SU-DHL-6 (cell line): ENCODE data around the gene EVPL.

Source experiments
- CTCF ChIP-seq: fragments of 200-600 bp; sonication (generic); IDR thresholded peaks from one replicate; pipeline ENCODE4 v1.5.1; 2017; ENCODE audit warnings: antibody characterized with exemption, mild to moderate bottlenecking, low read length, moderate library complexity; ENCODE audit not compliant: insufficient read depth, poor library complexity, severe bottlenecking
- EZH2phosphoT487 ChIP-seq: fragments of 200-600 bp; sonication (generic), shearing (Covaris generic); conservative IDR thresholded peaks from 2 replicates; pipeline ENCODE4 v1.6.1; 2018; ENCODE audit warnings: mild to moderate bottlenecking, antibody characterized with exemption, low read length, moderate library complexity, mixed read lengths

GRCh38 chr17:76040376-76040775 is 13.3 kb upstream of the EVPL start:
- TF ChIP-seq CTCF: no peak
- TF ChIP-seq EZH2phosphoT487: no peak
